NK-92 treated with Interleukin-12 subunit alpha and Interleukin-12 subunit beta, amount 100 ng/mL, for 24 hours (cell line): ENCODE data around the gene ACBD3.

Experiments used
- DNase-seq: peaks from one replicate; lab custom pipeline; 2025; lab: John Stamatoyannopoulos, UW

Gene ACBD3

GRCh38 chr1:226111883-226112261 is 74.7 kb downstream of the ACBD3 start:
- DNase-seq = no peak

DNA sequence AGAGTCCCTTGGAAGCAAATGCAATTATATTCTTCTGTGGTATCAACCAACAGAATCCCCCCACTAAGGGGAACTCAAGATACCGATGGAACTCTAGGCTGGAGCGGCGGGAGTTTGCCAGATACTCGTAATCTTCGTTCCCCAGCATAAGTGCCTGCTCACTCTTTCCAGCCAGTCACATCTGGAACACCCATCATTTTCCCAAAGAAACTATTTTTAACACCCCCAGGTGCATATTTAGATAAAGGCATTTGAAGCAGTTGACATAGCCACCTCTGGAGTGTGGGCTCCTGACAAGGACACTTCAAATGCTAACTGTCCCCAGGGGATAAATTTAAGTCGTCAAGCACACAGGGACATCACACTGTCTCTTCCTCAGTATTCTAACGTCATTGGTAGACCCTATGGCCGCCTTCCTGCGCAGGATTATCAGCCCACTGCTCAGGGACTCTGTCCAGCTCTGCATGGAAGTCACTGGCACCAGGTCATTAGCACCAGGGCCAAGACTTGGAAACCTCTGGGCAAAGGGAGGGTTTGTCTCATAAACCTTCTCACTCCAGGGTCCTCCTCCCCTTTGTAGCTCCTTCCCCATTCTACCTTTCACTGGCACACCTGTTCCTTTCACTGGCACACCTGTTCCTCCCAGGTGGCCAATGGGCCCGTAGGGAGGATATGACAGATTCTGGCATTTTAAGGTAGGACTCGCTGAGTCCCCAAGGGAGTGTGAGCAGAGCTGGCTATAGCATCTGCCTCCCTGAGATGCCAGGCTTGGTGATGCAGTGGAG is 75.3 kb downstream of the ACBD3 start:
- no peak for DNase-seq

- DNase-seq = peak; percentile 70
These were observed 76.1 kb downstream of the ACBD3 start for GRCh38 chr1:226110249-226111097.

DNA sequence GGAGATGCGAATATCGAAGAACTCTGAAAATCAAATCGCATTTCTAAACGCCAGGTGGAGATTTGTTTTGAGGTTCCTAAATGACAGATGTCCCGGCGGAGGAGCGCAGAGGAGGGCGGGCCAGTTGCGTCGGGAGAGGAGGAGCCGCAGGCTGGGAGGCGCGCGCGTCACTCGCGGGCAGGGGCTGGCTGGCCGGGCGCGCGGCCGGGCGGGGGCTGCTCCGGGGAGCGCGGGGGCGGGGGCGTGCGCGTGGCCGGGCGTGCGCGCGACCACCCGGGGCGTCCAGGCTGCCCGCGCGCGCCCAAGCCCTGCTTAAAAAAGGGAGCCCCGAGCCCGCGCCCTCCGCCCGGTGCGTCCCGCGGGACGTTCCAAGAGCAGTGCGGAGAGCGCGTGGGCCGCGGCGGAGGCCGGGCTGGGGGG is 76.7 kb downstream of the ACBD3 start:
- DNase-seq = peak; percentile 78

DNA sequence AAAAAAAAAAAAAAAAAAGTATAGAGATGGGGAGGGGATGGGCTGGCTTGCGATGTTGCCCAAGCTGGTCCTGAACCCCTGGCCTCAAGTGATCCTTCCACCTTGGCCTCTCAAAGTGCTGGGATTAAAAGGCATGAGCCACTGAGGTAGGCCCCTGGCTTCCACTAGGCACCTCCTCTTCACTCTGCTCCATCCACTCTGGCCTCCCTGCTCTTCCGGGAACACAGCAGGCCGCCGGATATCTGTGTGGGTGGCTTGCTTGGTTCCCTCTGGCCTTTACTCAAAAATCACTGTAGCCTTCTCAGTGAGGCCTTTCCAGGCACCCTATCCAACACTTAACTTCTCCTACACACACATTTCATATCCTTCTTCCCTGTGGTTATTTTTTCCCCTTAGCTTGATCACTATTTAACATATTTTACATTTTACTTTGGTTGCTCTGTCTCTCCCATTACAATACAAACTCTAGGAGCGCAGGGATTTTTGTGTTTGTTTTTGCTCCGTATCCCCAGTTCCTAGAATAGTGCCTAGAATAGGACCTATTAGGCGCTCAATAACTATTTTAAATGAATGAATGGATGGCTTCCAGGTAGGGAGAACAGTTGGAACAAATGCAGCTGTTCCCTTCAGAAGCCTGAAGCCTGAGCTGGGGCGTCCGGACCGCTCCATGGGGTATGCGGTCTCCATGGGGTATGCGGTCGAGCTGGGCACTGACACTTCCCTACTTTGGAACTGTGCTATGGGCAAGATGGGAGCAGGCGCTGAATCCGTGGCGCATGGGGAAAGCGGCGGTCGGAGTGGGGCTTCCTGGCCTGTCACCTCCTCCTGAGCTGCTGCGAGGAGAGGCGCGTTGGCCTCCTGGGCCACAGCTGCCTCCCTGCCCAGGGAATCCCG is 77.4 kb downstream of the ACBD3 start:
- DNase-seq = no peak

DNA sequence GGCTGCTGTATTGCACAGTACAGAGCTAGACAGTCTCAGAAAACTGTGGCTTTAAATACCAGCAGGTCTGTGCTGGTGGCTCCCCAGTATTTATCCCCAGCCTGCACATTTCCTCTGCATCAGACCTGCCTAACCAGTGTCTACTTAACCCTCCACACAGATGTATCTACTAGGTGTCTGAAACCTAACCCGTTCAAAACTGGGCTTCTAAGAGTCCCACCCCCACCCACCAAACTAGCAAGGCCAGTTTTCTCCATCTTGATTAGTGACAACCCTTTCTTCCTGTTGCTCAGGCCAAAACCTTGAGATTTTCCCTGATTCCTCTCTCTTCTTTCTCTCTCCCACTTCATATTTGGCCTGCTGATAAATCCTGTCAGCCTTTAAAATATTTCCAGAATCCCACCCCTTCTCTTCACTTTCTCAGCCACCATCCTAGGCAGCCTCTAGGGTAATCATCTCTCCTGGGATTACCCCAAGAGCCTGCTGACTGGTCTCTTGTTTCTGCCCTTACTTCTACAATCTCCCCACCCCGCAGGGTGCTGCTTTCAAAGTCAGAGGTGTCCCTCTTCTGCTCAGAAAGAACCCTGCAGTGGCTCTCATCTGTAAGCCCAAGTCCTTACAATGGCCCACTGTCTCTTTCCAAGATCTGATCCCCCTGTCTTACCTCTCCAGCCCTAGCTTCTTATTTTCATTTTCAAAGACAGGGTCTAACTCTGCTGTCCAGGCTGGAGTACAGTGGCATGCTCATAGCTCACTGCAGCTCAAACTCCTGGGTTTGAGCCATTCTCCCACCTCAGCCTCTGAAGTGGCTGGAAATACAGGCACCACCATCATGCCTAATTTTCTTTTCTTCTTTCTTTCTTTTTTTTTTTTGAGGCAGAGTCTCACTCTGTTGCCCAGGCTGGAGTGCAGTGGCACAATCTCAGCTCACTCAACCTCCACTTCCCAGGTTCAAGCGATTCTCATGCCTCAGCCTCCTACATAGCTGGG is 78.8 kb downstream of the ACBD3 start:
- no peak for DNase-seq

DNA sequence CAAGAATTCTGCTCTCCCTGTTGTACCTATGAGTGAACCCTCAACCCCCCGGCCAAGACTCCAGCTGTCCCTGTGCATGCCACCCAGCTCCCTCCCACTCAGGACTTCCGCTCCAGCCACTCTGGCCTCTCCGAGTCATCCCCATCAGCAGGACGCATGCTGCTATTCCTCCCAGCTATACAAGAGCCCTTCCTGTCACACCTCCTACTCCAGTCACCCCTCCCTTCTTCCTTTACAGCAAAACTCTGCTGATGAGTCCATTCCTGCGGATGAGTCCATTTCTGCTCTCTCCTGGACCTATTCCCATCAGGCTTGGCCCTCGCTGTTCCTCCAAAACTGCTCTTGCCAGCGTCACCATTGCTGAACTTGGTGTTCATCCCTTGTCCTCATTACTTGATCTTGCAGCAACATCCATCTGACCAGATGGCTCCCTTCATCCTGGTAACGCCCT is 81.8 kb downstream of the ACBD3 start:
- DNase-seq = no peak

DNA sequence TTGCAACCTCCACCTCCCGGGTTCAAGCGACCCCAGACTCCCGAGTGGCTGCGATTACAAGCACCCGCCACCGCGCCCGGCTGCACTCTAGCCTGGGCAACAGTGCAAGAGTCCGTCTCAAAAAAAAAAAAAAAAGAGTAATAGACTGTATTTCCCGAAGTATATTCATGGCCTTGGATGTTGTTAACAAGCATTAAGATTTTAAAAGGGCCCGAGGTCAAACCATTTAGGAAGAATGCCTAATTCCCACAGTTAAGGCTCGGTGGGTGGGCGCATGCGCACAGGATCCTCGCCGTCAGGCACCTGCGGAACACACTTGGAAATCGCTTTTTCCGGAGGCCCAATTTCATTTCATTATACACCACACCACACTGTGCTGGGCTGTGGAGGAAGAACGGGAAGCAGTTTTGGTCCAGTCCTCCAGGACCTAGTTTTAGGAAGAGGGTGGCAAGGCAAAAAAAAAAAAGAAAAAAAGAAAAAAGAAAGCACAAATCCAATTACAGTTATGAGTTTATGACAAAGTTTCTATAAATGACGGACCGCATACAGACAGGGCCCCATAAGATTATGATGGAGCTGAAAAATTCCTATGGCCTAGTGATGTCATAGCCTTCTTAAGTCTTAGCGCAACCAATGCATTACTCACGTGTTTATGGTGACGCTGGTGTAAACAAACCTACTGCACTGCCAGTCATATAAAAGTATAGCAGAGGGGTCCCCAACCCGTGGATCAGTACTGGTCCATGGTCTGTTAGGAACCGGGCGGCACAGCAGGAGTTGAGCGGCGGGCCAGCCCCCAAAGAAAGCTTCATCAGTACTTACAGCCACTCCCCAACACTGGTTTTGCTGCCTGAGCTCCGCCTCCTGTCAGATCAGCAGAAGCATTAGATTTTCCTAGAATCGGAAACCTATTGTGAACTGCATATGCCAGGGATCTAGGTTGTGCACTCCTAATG is 85.8 kb downstream of the ACBD3 start:
- no peak for DNase-seq

DNA sequence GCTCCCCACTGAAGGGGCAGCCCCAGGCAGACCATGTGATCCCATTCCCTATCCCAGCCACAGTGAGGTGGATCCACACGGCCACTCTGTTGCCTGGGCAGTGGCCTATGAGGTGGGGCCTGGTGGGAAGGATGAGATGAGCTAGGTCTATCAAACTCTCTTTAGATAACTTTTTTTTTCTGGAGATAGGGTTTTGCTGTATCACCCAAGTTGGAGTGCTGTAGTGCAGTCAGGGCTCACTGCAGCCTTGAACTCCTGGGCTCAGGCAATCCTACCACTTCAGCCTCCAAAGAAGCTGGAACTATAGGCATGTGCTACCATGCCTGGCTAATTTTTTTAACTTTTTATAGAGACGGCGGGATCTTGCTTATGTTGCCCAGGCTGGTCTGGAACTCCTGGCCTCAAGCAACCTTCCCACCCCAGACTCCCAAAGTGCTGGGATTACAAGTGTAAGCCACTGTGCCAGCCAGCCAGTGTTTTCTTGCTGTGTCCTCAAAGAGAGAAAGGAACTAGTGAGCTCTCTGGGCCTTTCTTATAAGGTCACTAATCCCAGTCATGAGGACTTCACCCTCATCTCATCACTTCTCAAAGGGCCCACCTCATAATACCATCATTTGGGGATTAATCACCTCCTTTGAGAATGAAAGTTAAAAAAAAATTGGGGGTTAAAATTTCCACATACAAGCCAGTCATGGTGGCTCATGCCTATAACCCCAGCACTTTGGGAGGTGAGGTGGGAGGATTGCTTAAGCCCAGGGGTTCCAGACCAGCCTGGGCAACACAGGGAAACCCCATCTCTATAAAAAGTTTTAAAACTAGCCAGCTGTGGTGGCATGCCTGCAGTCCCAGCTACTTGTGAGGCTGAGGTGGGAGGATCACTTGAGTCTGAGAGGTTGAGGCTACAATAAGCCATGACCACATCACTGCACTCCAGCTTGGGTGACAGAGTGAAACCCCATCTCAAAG is 87.4 kb downstream of the ACBD3 start:
- no peak for DNase-seq

DNA sequence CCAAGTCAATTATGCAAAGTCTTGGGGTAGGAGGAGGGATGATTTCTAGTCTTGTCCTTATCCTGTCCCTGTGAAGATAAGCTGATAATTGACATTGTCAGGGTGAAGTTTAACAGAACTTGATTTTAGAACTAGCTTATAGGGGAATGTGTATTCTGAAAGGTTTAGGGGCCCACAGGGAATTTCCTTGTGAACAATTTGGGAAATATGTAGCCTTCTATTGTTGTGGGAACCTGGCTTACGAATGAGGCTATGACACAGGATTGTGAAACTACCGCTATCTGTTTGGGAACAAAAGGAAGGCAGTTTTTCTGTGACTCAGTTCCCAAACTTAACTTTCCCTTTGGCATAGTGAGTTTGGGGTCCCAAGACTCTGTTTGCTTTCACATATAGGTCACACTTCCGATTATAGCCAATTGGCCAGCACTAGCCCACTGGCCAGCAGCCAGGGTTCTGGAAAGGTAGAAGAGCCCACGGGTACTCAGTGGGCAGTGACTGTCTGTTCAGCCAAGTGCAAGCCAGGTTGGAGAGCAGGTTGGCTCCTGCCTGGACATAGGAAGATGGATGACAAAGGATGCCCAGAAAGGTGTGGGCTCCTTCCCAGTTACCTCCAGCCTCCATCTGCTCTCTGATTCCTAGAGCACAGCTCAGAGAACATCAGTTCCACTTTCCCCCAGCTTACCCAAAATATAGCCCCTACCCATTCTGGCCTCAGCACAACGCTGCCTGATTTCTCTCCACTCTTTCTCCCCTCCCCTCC is 88.5 kb downstream of the ACBD3 start:
- DNase-seq = no peak

GRCh38 chr1:226095286-226095685 is 91.3 kb downstream of the ACBD3 start:
- no peak for DNase-seq
